H1 (cell line): ENCODE measurements around the gene DDR1. TPM values are rescaled to one million over a fixed set of nuclear protein-coding genes. Genes with fewer than 3 reads are reported as not detected.

Source experiments
- TBP ChIP-seq: IDR thresholded peaks from 2 replicates; pipeline ENCODE4 v1.6.1; 2011; ENCODE audit warnings: low read depth, low read length, improper control_type of control experiment
- polyA plus RNA-seq, 7 experiments: library from polyadenylated mRNA; depleted of rRNA in 3 of 7; stranded (reverse) in 5 of 7; unstranded in 2 of 7; fragments of >200 nt in 5 of 7; fragments of 200-250 nt in 2 of 7; gene quantifications; 1 replicate in 5 of 7; 2 replicates in 1 of 7; 4 replicates in 1 of 7; pipeline versions ENCODE4 v1.2.1 to v1.2.3, GENCODE V29; 2011 to 2013; ENCODE audit warnings: missing spikeins in 2 of 7, mixed read lengths in 2 of 7
- total RNA-seq: library from RNA; stranded (reverse); fragmentation: NEBNext Ultra II Directional; extraction: Animal tissue kit (Norgen Biotek cat#: 25700); gene quantifications from 2 replicates; pipeline ENCODE4 v1.2.1, GENCODE V29; 2021
- TF ChIP-seq, protein P1 (sequence below): IDR thresholded peaks from 2 replicates; pipeline ENCODE4 v1.6.1; 2011; ENCODE audit warnings: low read depth, mild to moderate bottlenecking, low read length; ENCODE audit not compliant: insufficient read depth

DDR1 gene
- total and polyA plus RNA-seq, 2 of the 8 experiments (the other 6 are each of a cell fraction or from before 2014, with no cell fraction given), result 99.4 to 181 TPM

DNA sequence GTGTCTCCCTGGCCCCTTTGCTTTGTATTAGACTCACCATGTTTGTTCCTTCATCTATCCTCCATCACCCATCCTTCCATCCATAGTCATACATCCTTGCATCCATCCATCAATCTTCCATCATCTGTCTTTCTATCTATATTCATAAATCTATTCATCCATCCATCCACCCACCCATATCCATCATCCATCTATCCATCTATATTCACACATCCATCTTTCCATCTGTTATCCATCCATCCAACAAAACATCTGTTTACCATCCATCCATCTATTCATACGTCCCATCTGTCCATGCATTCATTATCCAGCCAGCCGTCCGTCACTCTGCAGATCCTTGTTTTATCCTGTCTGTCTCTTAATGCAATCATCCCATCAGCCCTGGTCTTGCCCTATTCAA lies 10.6 kb downstream of the DDR1 start (continued):
- TF ChIP-seq, protein P1, sequence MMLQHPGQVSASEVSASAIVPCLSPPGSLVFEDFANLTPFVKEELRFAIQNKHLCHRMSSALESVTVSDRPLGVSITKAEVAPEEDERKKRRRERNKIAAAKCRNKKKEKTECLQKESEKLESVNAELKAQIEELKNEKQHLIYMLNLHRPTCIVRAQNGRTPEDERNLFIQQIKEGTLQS, result no peak
- no peak for TF ChIP-seq TBP
- TF ChIP-seq, all 59 proteins: peak for 0
